CD4-positive, alpha-beta T cell (primary cell): ENCODE results near the gene FAT1. TPM values are rescaled to one million over a fixed set of nuclear protein-coding genes. Genes with fewer than 3 reads are reported as not detected.

ENCODE experiments used
- ATAC-seq: fragments of 200-7000 bp; cut with Tn5 transposase; one replicate; pipeline ENCODE4 v1.10.0; 2022; ENCODE audit warnings: mild to moderate bottlenecking; ENCODE audit not compliant: poor library complexity
- CTCF ChIA-PET: fragments of 350-600 bp; sonication (Branson Sonifier 250); formaldehyde crosslinking; loops from one replicate; lab custom pipeline; 2021; ENCODE audit warnings: antibody characterized with exemption, inconsistent platforms; lab: Charles Lee
- POLR2A ChIA-PET: fragments of 350-600 bp; sonication (Branson Sonifier 250); formaldehyde crosslinking; loops from one replicate; lab custom pipeline; 2021; ENCODE audit warnings: antibody characterized with exemption, inconsistent platforms; lab: Charles Lee
- DNase-seq, 14 experiments: peaks; one replicate each; pipeline ENCODE4 v3.0.0-alpha.2; 2013 to 2020; ENCODE audit warnings: mixed read lengths in 2 of 14
- H3K27ac ChIP-seq, 2 donors: one replicate each; pipeline versions ENCODE4 v1.5.1 to v1.7.0; 2013; ENCODE audit warnings: low read length in 2 of 2, low read depth in 1 of 2, mild to moderate bottlenecking in 1 of 2
- H3K27me3 ChIP-seq, 2 experiments: 1 replicate in 1 of 2; 2 replicates in 1 of 2; pipeline versions ENCODE4 v1.6.1 to v1.7.0; 2013; ENCODE audit warnings: low read length in 2 of 2, control low read depth in 1 of 2, mild to moderate bottlenecking in 1 of 2, moderate library complexity in 1 of 2; ENCODE audit not compliant: insufficient read depth in 2 of 2, control insufficient read depth in 1 of 2
- H3K36me3 ChIP-seq: one replicate; pipeline ENCODE4 v1.6.1; 2013; ENCODE audit warnings: low read length, control low read depth; ENCODE audit not compliant: insufficient read depth
- H3K4me1 ChIP-seq: one replicate; pipeline ENCODE4 v1.6.1; 2013; ENCODE audit warnings: low read length, control low read depth; ENCODE audit not compliant: insufficient read depth
- H3K4me3 ChIP-seq: one replicate; pipeline ENCODE4 v1.5.1; 2013; ENCODE audit warnings: mild to moderate bottlenecking, low read length, moderate library complexity
- H3K9me3 ChIP-seq, 2 experiments: 1 replicate in 1 of 2; 2 replicates in 1 of 2; pipeline versions ENCODE4 v1.6.1 to v1.7.0; 2013; ENCODE audit warnings: low read length in 2 of 2, mild to moderate bottlenecking in 2 of 2, control low read depth in 1 of 2, moderate library complexity in 1 of 2; ENCODE audit not compliant: control insufficient read depth in 1 of 2, insufficient read depth in 1 of 2
- H3K27ac Mint-ChIP-seq: one replicate; pipeline ENCODE4 v1.8.0; 2020; ENCODE audit warnings: mixed read lengths
- H3K27me3 Mint-ChIP-seq: one replicate; pipeline ENCODE4 v1.8.0; 2021; ENCODE audit warnings: mixed read lengths
- H3K36me3 Mint-ChIP-seq: one replicate; pipeline ENCODE4 v1.8.0; 2021; ENCODE audit warnings: low read depth, mixed read lengths
- H3K4me1 Mint-ChIP-seq: one replicate; pipeline ENCODE4 v1.8.0; 2021; ENCODE audit warnings: low read depth, mixed read lengths
- H3K4me3 Mint-ChIP-seq: one replicate; pipeline ENCODE4 v1.8.0; 2020; ENCODE audit warnings: mild to moderate bottlenecking, mixed read lengths
- H3K9me3 Mint-ChIP-seq: one replicate; pipeline ENCODE4 v1.8.0; 2020; ENCODE audit warnings: mixed read lengths
- intact Hi-C, 2 experiments: fragments of 100-400 bp; cut with DNase I in 1 of 2; cut with micrococcal nuclease in 1 of 2; formaldehyde crosslinking; loops; one replicate each; pipeline versions ENCODE4 v1.15.1 to v1.9.0; 2023 to 2025; cut with DNase I, micrococcal nuclease
- total RNA-seq, 174 experiments: library from RNA in 2 of 174; stranded (reverse) in 2 of 174; gene quantifications; one replicate each; pipeline ENCODE4 v1.2.3 and lab custom pipeline; 2021 to 2026
- TF ChIP-seq, protein P1 (sequence below): fragments of 200-600 bp; IDR thresholded peaks from one replicate; pipeline ENCODE4 v1.8.0; 2022; ENCODE audit warnings: antibody characterized with exemption, mild to moderate bottlenecking

The FAT1 gene
- total RNA-seq, 2 experiments from 2014 or later = 0.03 TPM; not detected in 1

DNA sequence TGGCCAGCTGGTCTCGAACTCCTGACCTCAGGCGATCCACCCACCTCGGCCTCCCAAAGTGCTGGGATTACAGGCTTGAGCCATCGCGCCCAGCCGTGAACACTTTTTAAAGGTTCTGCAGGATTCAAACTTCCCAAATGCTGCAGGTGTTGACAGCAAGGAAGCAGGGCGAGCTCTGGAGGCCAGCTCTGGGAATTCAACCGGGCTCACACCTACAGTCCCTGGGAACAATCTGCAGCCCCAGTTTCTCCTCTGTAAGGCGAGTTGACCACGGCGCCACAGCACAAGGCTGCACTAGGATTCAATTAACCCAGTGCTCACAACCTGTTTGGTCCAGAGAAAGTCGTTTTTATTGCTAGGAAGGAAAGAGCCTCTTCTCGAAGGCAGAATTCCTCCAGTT is 169.9 kb downstream of the FAT1 start:
- no peaks in the 10 kb centered on the region for H3K4me1 ChIP-seq
- ChIA-PET POLR2A (no interaction called here), CTCF (no interaction called here)
- TF ChIP-seq, protein P1, sequence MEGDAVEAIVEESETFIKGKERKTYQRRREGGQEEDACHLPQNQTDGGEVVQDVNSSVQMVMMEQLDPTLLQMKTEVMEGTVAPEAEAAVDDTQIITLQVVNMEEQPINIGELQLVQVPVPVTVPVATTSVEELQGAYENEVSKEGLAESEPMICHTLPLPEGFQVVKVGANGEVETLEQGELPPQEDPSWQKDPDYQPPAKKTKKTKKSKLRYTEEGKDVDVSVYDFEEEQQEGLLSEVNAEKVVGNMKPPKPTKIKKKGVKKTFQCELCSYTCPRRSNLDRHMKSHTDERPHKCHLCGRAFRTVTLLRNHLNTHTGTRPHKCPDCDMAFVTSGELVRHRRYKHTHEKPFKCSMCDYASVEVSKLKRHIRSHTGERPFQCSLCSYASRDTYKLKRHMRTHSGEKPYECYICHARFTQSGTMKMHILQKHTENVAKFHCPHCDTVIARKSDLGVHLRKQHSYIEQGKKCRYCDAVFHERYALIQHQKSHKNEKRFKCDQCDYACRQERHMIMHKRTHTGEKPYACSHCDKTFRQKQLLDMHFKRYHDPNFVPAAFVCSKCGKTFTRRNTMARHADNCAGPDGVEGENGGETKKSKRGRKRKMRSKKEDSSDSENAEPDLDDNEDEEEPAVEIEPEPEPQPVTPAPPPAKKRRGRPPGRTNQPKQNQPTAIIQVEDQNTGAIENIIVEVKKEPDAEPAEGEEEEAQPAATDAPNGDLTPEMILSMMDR = no peak
- Mint-ChIP-seq H3K27me3 (peaks cover 37% of the 10 kb centered on the region), H3K9me3 (no peaks in the 10 kb centered on the region), H3K27ac (no peak overlapping the region), H3K36me3 (no peaks in the 10 kb centered on the region), H3K4me3 (no peak overlapping the region), H3K4me1 (no peaks in the 10 kb centered on the region)
- H3K27ac ChIP-seq = no peak overlapping the region
- intact Hi-C loops = no loop called here
- DNase-seq (no peak), ATAC-seq (no peak)
- peaks cover 0 to 7% of the 10 kb centered on the region in 2 experiments for H3K9me3 ChIP-seq
- no peaks in the 10 kb centered on the region for H3K36me3 ChIP-seq
- no peak overlapping the region for H3K4me3 ChIP-seq
- H3K27me3 ChIP-seq = peaks cover 13 to 22% of the 10 kb centered on the region in 2 experiments

DNA sequence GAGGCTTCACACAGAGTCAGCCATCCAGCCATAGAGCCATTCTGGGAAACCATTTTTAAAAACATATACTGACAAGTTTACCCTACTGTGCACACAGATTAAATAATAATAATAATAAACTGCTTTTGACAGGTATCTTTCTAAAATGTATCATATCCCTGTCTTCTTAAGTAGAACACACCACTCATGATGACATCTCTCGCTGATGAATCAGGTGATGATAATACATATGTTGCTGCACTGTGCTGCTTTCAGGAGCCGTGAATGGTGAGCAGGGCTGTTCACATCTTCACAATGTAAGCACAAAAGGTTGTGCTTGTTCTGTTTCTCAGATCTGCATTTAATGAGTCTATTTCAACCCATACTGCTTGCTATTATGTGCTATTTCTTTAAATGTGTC is 171.8 kb downstream of the FAT1 start:
- DNase-seq = no peak
- CTCF ChIA-PET = no interaction called here
- H3K4me1 ChIP-seq = no peaks in the 10 kb centered on the region
- H3K9me3 ChIP-seq = peaks cover 0 to 13% of the 10 kb centered on the region in 2 experiments
- no peak overlapping the region for H3K27ac Mint-ChIP-seq
- POLR2A ChIA-PET = no interaction called here
- H3K27me3 Mint-ChIP-seq = peaks cover 33% of the 10 kb centered on the region
- no peaks in the 10 kb centered on the region for H3K4me1 Mint-ChIP-seq
- no peaks in the 10 kb centered on the region for H3K9me3 Mint-ChIP-seq
- intact Hi-C loops = no loop called here
- H3K36me3 Mint-ChIP-seq = no peaks in the 10 kb centered on the region
- H3K27me3 ChIP-seq = peaks cover 13 to 22% of the 10 kb centered on the region in 2 experiments
- H3K4me3 Mint-ChIP-seq = no peak overlapping the region
- no peaks in the 10 kb centered on the region for H3K36me3 ChIP-seq
- no peak overlapping the region for H3K27ac ChIP-seq
- TF ChIP-seq, protein P1 = no peak
- ATAC-seq = no peak
- H3K4me3 ChIP-seq = no peak overlapping the region

DNA sequence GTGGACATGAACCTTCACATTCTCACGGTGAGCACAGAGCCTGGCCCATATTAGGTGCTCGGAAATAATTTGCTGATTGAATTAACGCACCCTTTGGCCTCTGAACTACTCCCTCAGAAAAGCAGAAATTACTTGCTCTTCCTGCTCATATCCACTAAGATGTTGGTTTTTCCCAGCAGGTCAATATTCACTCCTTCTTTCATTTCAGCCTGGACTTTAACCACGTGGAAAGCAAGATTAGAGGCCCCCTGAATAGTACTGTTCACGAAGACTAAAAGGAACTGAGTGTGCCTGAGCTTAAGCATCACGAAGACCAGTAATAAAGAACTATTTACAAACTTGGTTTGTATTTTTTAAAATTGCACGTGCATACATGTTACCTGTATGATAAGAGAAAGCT is 178.2 kb downstream of the FAT1 start:
- Mint-ChIP-seq H3K9me3 (no peaks in the 10 kb centered on the region), H3K4me3 (no peak overlapping the region), H3K27me3 (no peaks in the 10 kb centered on the region), H3K36me3 (no peaks in the 10 kb centered on the region), H3K4me1 (no peaks in the 10 kb centered on the region), H3K27ac (no peak overlapping the region)
- CTCF ChIA-PET = no interaction called here
- intact Hi-C loops = no loop called here
- TF ChIP-seq, protein P1 = no peak
- Histone ChIP-seq H3K27ac (no peak overlapping the region), H3K27me3 (no peaks in the 10 kb centered on the region), H3K9me3 (peaks cover 0 to 8% of the 10 kb centered on the region in 2 experiments), H3K4me3 (no peak overlapping the region), H3K4me1 (no peaks in the 10 kb centered on the region), H3K36me3 (no peaks in the 10 kb centered on the region)
- POLR2A ChIA-PET = no interaction called here
- ATAC-seq (no peak), DNase-seq (no peak)
